ENCODE data around the gene MATR3. TPM values are rescaled to one million over a fixed set of nuclear protein-coding genes. Genes with fewer than 3 reads are reported as not detected.

Gene MATR3
- total RNA-seq, 1 experiment from 2014 or later = 145 TPM

DNA sequence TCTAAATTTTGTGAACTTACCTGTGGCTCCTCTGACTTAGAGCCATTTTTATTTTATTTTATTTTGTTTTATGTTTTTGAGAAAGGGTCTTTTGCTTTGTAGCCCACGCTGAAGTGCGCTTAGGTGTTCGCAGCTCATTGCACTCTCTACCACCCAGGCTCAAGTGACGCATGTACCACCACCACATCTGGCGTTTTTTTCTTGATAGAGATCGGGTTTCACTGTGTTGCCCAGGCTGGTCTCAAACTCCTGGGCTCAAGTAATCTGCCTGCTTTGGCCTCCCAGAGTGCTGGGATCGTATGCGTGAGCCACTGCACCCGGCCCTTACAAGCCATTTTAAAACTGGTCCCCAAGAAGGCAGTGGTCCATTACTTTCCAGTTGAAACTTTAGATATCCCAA lies 18.5 kb downstream of the MATR3 start:
- H4K20me1 ChIP-seq (ENCODE audit: insufficient read depth) = peaks cover 99% of the 10 kb centered on the region
- peaks cover 66% of the 10 kb centered on the region for H3F3A ChIP-seq (ENCODE audit: insufficient read depth, low read depth)
- peaks cover 100% of the 10 kb centered on the region for H3K79me2 ChIP-seq (ENCODE audit: low read depth)
- TF ChIP-seq EZH2 (IDR thresholded peaks at IDR 0.05; ENCODE audit: low read depth) = no peak
- TF ChIP-seq, protein P1, sequence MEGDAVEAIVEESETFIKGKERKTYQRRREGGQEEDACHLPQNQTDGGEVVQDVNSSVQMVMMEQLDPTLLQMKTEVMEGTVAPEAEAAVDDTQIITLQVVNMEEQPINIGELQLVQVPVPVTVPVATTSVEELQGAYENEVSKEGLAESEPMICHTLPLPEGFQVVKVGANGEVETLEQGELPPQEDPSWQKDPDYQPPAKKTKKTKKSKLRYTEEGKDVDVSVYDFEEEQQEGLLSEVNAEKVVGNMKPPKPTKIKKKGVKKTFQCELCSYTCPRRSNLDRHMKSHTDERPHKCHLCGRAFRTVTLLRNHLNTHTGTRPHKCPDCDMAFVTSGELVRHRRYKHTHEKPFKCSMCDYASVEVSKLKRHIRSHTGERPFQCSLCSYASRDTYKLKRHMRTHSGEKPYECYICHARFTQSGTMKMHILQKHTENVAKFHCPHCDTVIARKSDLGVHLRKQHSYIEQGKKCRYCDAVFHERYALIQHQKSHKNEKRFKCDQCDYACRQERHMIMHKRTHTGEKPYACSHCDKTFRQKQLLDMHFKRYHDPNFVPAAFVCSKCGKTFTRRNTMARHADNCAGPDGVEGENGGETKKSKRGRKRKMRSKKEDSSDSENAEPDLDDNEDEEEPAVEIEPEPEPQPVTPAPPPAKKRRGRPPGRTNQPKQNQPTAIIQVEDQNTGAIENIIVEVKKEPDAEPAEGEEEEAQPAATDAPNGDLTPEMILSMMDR (conservative IDR thresholded peaks at IDR 0.05) = no peak
- DNase-seq = no peak
- H3K4me2 ChIP-seq = no peak overlapping the region
- H3K27me3 ChIP-seq (ENCODE audit: insufficient read depth, low read depth) = no peaks in the 10 kb centered on the region
- H3K27ac ChIP-seq = no peak overlapping the region
- no peak overlapping the region for H3K4me3 ChIP-seq
- peaks cover 29% of the 10 kb centered on the region for H3K4me1 ChIP-seq (replicated peaks; ENCODE audit: insufficient read depth)
- ChIA-PET CTCF (no interaction called here), POLR2A (ENCODE audit: unreplicated experiment) (interaction anchor here (0.6 kb wide), 1 partner anchor 23 kb away, joined by 6 read pairs; no protein-coding TSS in a partner anchor)
- no peak overlapping the region for H2AFZ ChIP-seq
- peaks cover 33% of the 10 kb centered on the region for H3K36me3 ChIP-seq (ENCODE audit: low read depth)
- H3K9me3 ChIP-seq (ENCODE audit: insufficient read depth, low read depth) = no peaks in the 10 kb centered on the region
- BruUV-seq (replicated peaks) = no TSS peak
- intact Hi-C loops (cut with micrococcal nuclease; ENCODE audit: unreplicated experiment) = no loop called here
- no peaks in the 10 kb centered on the region for H3K9me2 ChIP-seq (ENCODE audit: insufficient read depth)

DNA sequence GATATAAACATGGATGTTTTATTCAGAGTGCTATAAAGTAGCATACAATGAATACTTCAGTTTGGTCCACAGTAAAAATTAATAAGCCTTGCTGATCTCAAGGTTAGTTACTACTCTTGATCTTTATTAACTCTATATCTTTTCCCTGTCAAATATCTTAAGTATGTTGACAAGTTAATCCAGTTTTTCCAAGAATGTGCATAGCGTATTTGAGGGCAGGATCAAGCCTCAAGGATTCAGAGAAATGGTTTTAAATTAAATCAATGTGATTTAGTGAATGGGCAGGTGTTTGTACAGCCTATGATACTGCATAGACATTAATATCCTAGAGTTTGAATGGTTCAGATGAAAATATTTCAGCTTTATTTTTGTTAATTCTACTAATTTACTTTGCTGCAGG lies 20.7 kb downstream of the MATR3 start:
- no peaks in the 10 kb centered on the region for H3K27me3 ChIP-seq (ENCODE audit: insufficient read depth, low read depth)
- peaks cover 22% of the 10 kb centered on the region for H3K4me1 ChIP-seq (replicated peaks; ENCODE audit: insufficient read depth)
- intact Hi-C loops (cut with micrococcal nuclease; ENCODE audit: unreplicated experiment) = no loop called here
- BruUV-seq (replicated peaks) = no TSS peak
- DNase-seq = no peak
- peaks cover 70% of the 10 kb centered on the region for H3F3A ChIP-seq (ENCODE audit: insufficient read depth, low read depth)
- H3K27ac ChIP-seq = no peak overlapping the region
- H3K4me3 ChIP-seq = no peak overlapping the region
- H2AFZ ChIP-seq = no peak overlapping the region
- H3K9me3 ChIP-seq (ENCODE audit: insufficient read depth, low read depth) = no peaks in the 10 kb centered on the region
- ChIA-PET CTCF (no interaction called here), POLR2A (ENCODE audit: unreplicated experiment) (interaction anchor here (0.6 kb wide), 1 partner anchor 9 kb away, joined by 7 read pairs; no protein-coding TSS in a partner anchor)
- peaks cover 98% of the 10 kb centered on the region for H4K20me1 ChIP-seq (ENCODE audit: insufficient read depth)
- TF ChIP-seq, protein P1 (conservative IDR thresholded peaks at IDR 0.05) = no peak
- H3K9me2 ChIP-seq (ENCODE audit: insufficient read depth) = no peaks in the 10 kb centered on the region
- peaks cover 92% of the 10 kb centered on the region for H3K79me2 ChIP-seq (ENCODE audit: low read depth)
- H3K36me3 ChIP-seq (ENCODE audit: low read depth) = peaks cover 54% of the 10 kb centered on the region
- H3K4me2 ChIP-seq = no peak overlapping the region

DNA sequence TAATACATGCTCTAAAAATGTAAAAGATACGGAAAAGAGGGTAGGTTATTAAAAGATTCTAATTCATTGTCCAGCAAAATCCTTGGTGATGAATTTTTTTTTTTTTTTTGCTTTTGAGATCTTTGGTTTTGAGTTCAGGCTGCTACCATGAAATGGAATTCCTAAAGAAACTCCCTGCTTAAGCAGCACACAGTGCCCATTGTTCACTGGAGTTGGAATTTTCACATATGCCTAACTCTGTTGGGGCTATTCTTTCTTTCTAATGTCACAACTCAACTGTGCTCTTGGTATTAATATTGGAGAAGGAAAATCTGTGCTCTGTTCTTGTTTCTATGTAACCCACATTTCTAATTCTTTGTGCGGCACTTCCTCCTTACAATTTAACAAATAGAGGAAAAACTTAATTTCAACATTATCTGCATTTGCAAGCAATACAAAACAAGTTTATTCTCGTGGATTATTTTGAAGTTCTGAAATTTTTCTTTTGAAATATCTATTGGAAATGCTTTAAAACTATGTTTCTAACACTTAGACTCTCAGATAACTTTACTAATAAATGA lies 21.6 kb downstream of the MATR3 start:
- TF ChIP-seq, protein P1 (conservative IDR thresholded peaks at IDR 0.05) = no peak
- TF ChIP-seq EZH2 (IDR thresholded peaks at IDR 0.05; ENCODE audit: low read depth) = no peak
- no peak overlapping the region for H3K4me3 ChIP-seq
- no peak overlapping the region for H3K27ac ChIP-seq
- DNase-seq = no peak
- H2AFZ ChIP-seq = no peak overlapping the region
- peaks cover 89% of the 10 kb centered on the region for H3K79me2 ChIP-seq (ENCODE audit: low read depth)
- intact Hi-C loops (cut with micrococcal nuclease; ENCODE audit: unreplicated experiment) = no loop called here
- H4K20me1 ChIP-seq (ENCODE audit: insufficient read depth) = peaks cover 94% of the 10 kb centered on the region
- H3K9me3 ChIP-seq (ENCODE audit: insufficient read depth, low read depth) = no peaks in the 10 kb centered on the region
- ChIA-PET POLR2A (ENCODE audit: unreplicated experiment) (no interaction called here), CTCF (no interaction called here)
- H3K27me3 ChIP-seq (ENCODE audit: insufficient read depth, low read depth) = no peaks in the 10 kb centered on the region
- no peak overlapping the region for H3K4me2 ChIP-seq
- H3K4me1 ChIP-seq (replicated peaks; ENCODE audit: insufficient read depth) = peaks cover 13% of the 10 kb centered on the region
- H3K9me2 ChIP-seq (ENCODE audit: insufficient read depth) = no peaks in the 10 kb centered on the region
- peaks cover 68% of the 10 kb centered on the region for H3F3A ChIP-seq (ENCODE audit: insufficient read depth, low read depth)
- peaks cover 58% of the 10 kb centered on the region for H3K36me3 ChIP-seq (ENCODE audit: low read depth)
- no TSS peak for BruUV-seq (replicated peaks)
